Fibroblast of lung (primary cell): ENCODE results near the gene FAM131A. TPM values are rescaled to one million over a fixed set of nuclear protein-coding genes. Genes with fewer than 3 reads are reported as not detected.

Experiments
- DNase-seq, 2 donors: peaks; one replicate each; pipeline versions ENCODE4 v3.0.0 to v3.0.0-alpha.2; 2010; ENCODE audit warnings: low read depth in 2 of 2
- H2AFZ ChIP-seq: 2 replicates; pipeline ENCODE4 v1.5.1; 2012; ENCODE audit warnings: low read length, control low read depth, inconsistent platforms
- H3K27ac ChIP-seq: 2 replicates; pipeline ENCODE4 v1.5.1; 2011; ENCODE audit warnings: low read length, control low read depth; ENCODE audit not compliant: insufficient read depth
- H3K27me3 ChIP-seq: 2 replicates; pipeline ENCODE4 v1.5.1; 2011; ENCODE audit warnings: mild to moderate bottlenecking, low read length; ENCODE audit not compliant: control insufficient read depth, insufficient read depth
- H3K36me3 ChIP-seq: 2 replicates; pipeline ENCODE4 v1.5.1; 2011; ENCODE audit warnings: low read length; ENCODE audit not compliant: control insufficient read depth, insufficient read depth
- H3K4me1 ChIP-seq: 2 replicates; pipeline ENCODE4 v1.5.1; 2011; ENCODE audit warnings: low read length; ENCODE audit not compliant: control insufficient read depth, insufficient read depth; ENCODE audit errors: extremely low read depth
- H3K4me2 ChIP-seq: 2 replicates; pipeline ENCODE4 v1.5.1; 2011; ENCODE audit warnings: low read length, control low read depth; ENCODE audit not compliant: insufficient read depth; ENCODE audit errors: extremely low read depth
- H3K4me3 ChIP-seq, 4 experiments: fragments of 200-600 bp in 1 of 4; sonication (generic) in 1 of 4; replicated peaks in 1 of 4; 2 replicates each; pipeline ENCODE4 v1.5.1; 2011 to 2016; ENCODE audit warnings: low read length in 4 of 4, low read depth in 3 of 4, mild to moderate bottlenecking in 3 of 4, control low read depth in 2 of 4, inconsistent platforms in 1 of 4, mixed read lengths in 1 of 4; ENCODE audit not compliant: insufficient read depth in 1 of 4; ENCODE audit errors: control extremely low read depth in 1 of 4
- H3K79me2 ChIP-seq: 2 replicates; pipeline ENCODE4 v1.5.1; 2012; ENCODE audit warnings: mild to moderate bottlenecking, low read length, inconsistent platforms; ENCODE audit not compliant: control insufficient read depth, insufficient read depth
- H3K9ac ChIP-seq: 2 replicates; pipeline ENCODE4 v1.5.1; 2011; ENCODE audit warnings: mild to moderate bottlenecking, low read length, control low read depth; ENCODE audit not compliant: insufficient read depth
- H3K9me3 ChIP-seq: 2 replicates; pipeline ENCODE4 v1.5.1; 2012; ENCODE audit warnings: low read depth, low read length; ENCODE audit not compliant: control insufficient read depth, insufficient read depth
- H4K20me1 ChIP-seq: 2 replicates; pipeline ENCODE4 v1.5.1; 2011; ENCODE audit warnings: low read length; ENCODE audit not compliant: control insufficient read depth, insufficient read depth; ENCODE audit errors: extremely low read depth
- CTCF ChIP-seq, 2 donors: IDR thresholded peaks in 1 of 2; conservative IDR thresholded peaks in 1 of 2; 1 replicate in 1 of 2; 2 replicates in 1 of 2; pipeline ENCODE4 v1.5.1; 2011 to 2012; ENCODE audit warnings: low read length in 2 of 2, control low read depth in 1 of 2, inconsistent platforms in 1 of 2, low read depth in 1 of 2, mild to moderate bottlenecking in 1 of 2
- EZH2 ChIP-seq: IDR thresholded peaks from 2 replicates; pipeline ENCODE4 v1.5.1; 2012; ENCODE audit warnings: low read length, control low read depth, mild to moderate bottlenecking; ENCODE audit errors: missing control alignments
- polyA plus RNA-seq, 2 donors: library from polyadenylated mRNA; depleted of rRNA in 1 of 2; stranded (reverse) in 1 of 2; unstranded in 1 of 2; fragments of >200 nt; gene quantifications; 2 replicates each; pipeline ENCODE4 v1.2.1, GENCODE V29; 2011 to 2012; ENCODE audit warnings: missing spikeins in 1 of 2
- total RNA-seq: library from RNA; depleted of rRNA; stranded (reverse); fragments of >200 nt; gene quantifications from 2 replicates; pipeline ENCODE4 v1.2.1, GENCODE V29; 2014

The FAM131A gene
- total and polyA plus RNA-seq, 2 donors (not counting 1 experiment from before 2014, with no cell fraction given), result 9.3 to 22.3 TPM

GRCh38 chr3:184353546-184353941 is 16.1 kb downstream of the FAM131A start:
- H3K27ac ChIP-seq, result no peak overlapping the region
- H4K20me1 ChIP-seq, result no peaks in the 10 kb centered on the region
- TF ChIP-seq EZH2 (no peak), CTCF (conservative IDR thresholded peaks at IDR 0.05 in 1 of 2, IDR thresholded peaks at IDR 0.05 in 1 of 2; ENCODE audit: low read depth in 1 of 2, low read length in 2 of 2) (no peak)
- H2AFZ ChIP-seq, result no peak overlapping the region
- no peaks in the 10 kb centered on the region for H3K9me3 ChIP-seq
- peaks cover 9% of the 10 kb centered on the region for H3K36me3 ChIP-seq
- no peak overlapping the region for H3K9ac ChIP-seq
- no peaks in the 10 kb centered on the region for H3K27me3 ChIP-seq
- no peak overlapping the region for H3K4me2 ChIP-seq
- H3K4me3 ChIP-seq, result no peak overlapping the region
- no peaks in the 10 kb centered on the region for H3K79me2 ChIP-seq
- H3K4me1 ChIP-seq, result no peaks in the 10 kb centered on the region
- no peak for DNase-seq

GRCh38 chr3:184354121-184354728 is 16.8 kb downstream of the FAM131A start:
- DNase-seq, result peak in 1 of 2 donors; percentile 35
- Histone ChIP-seq H3K4me1 (no peaks in the 10 kb centered on the region), H3K27ac (no peak overlapping the region), H3K4me2 (no peak overlapping the region), H3K36me3 (peaks cover 9% of the 10 kb centered on the region), H3K9ac (no peak overlapping the region), H3K27me3 (no peaks in the 10 kb centered on the region), H3K79me2 (no peaks in the 10 kb centered on the region), H3K9me3 (no peaks in the 10 kb centered on the region), H2AFZ (no peak overlapping the region), H4K20me1 (no peaks in the 10 kb centered on the region), H3K4me3 (no peak overlapping the region)
- TF ChIP-seq CTCF (conservative IDR thresholded peaks at IDR 0.05 in 1 of 2, IDR thresholded peaks at IDR 0.05 in 1 of 2; ENCODE audit: low read depth in 1 of 2, low read length in 2 of 2) (peak; percentile 65 to 78), EZH2 (no peak)

GRCh38 chr3:184354754-184355153 is 17.4 kb downstream of the FAM131A start:
- no peak for TF ChIP-seq CTCF (conservative IDR thresholded peaks at IDR 0.05 in 1 of 2, IDR thresholded peaks at IDR 0.05 in 1 of 2; ENCODE audit: low read depth in 1 of 2, low read length in 2 of 2)
- no peak for TF ChIP-seq EZH2
- Histone ChIP-seq H3K27me3 (no peaks in the 10 kb centered on the region), H3K27ac (no peak overlapping the region), H3K9me3 (no peaks in the 10 kb centered on the region), H3K79me2 (no peaks in the 10 kb centered on the region), H3K9ac (no peak overlapping the region), H3K4me2 (no peak overlapping the region), H3K4me1 (no peaks in the 10 kb centered on the region), H2AFZ (no peak overlapping the region), H4K20me1 (no peaks in the 10 kb centered on the region), H3K36me3 (peaks cover 9% of the 10 kb centered on the region), H3K4me3 (no peak overlapping the region)
- DNase-seq, result no peak
